Measurements from ENCODE around the gene NIPSNAP3A. TPM values are rescaled to one million over a fixed set of nuclear protein-coding genes. Genes with fewer than 3 reads are reported as not detected.

Gene NIPSNAP3A
- total and polyA plus RNA-seq, 2 donors (not counting 3 experiments of a cell fraction or from before 2014, with no cell fraction given): 27.2 TPM

GRCh38 chr9:104786293-104786692 lies 38.8 kb downstream of the NIPSNAP3A start:
- POLR2A ChIA-PET: no interaction called here
- Histone ChIP-seq H3K27me3 (ENCODE audit: control insufficient read depth in 2 of 2, insufficient read depth in 2 of 2, low read length in 2 of 2) (no peaks in the 10 kb centered on the region), H3K4me2 (ENCODE audit: insufficient read depth, low read length) (no peak overlapping the region), H3K9me3 (replicated peaks; ENCODE audit: control insufficient read depth, insufficient read depth, low read length) (no peaks in the 10 kb centered on the region), H3K9me1 (replicated peaks; ENCODE audit: control insufficient read depth, extremely low read depth, insufficient read depth, low read length) (no peaks in the 10 kb centered on the region), H3K79me2 (ENCODE audit: control insufficient read depth, insufficient read depth, low read length) (no peaks in the 10 kb centered on the region), H3K9ac (replicated peaks; ENCODE audit: extremely low read depth, insufficient read depth, low read length) (no peak overlapping the region), H4K20me1 (replicated peaks; ENCODE audit: control insufficient read depth, extremely low read depth, insufficient read depth, low read length) (no peaks in the 10 kb centered on the region), H3K4me3 (replicated peaks in 1 of 3; ENCODE audit: insufficient read depth in 1 of 3, low read depth in 1 of 3, low read length in 3 of 3) (no peak overlapping the region), H2AFZ (ENCODE audit: low read depth, low read length) (no peak overlapping the region), H3K4me1 (ENCODE audit: control insufficient read depth, extremely low read depth, insufficient read depth, low read length) (no peaks in the 10 kb centered on the region), H3K36me3 (ENCODE audit: control insufficient read depth in 2 of 2, extremely low read depth in 1 of 2, insufficient read depth in 2 of 2, low read length in 2 of 2) (no peaks in the 10 kb centered on the region), H3K27ac (ENCODE audit: insufficient read depth, low read depth, low read length) (no peak overlapping the region)
- no peak for DNase-seq (ENCODE audit: low read depth, low spot score)
- dilution Hi-C loops (cut with MboI; ENCODE audit: extremely low pct_ligation_motif_present, low sequenced_read_pairs): no loop called here
- TF ChIP-seq POLR2A (IDR thresholded peaks at IDR 0.05; ENCODE audit: low read depth, low read length): no peak
- TF ChIP-seq MYC (IDR thresholded peaks at IDR 0.05; ENCODE audit: low read depth, low read length): no peak
- no peak for TF ChIP-seq MAX (IDR thresholded peaks at IDR 0.05; ENCODE audit: insufficient read depth, insufficient read length)
- TF ChIP-seq JUN (IDR thresholded peaks at IDR 0.05; ENCODE audit: borderline replicate concordance, insufficient read depth, insufficient read length, low read depth): no peak
- no peak for TF ChIP-seq CTCF (IDR thresholded peaks at IDR 0.05; ENCODE audit: extremely low read depth in 1 of 2, insufficient read depth in 1 of 2, low read depth in 1 of 2, low read length in 2 of 2)
- no peak for TF ChIP-seq FOS (IDR thresholded peaks at IDR 0.05; ENCODE audit: borderline replicate concordance, insufficient read depth, low read length)
- TF ChIP-seq EZH2 (IDR thresholded peaks at IDR 0.05; ENCODE audit: borderline replicate concordance, low read depth, low read length, severe bottlenecking): no peak
- no peak for TF ChIP-seq GATA2 (IDR thresholded peaks at IDR 0.05; ENCODE audit: insufficient read depth, insufficient read length, low read depth, low read length)
- TF ChIP-seq POLR2AphosphoS5 (IDR thresholded peaks at IDR 0.05; ENCODE audit: insufficient read depth, low read depth, low read length): no peak
- no peak for FAIRE-seq
- BruUV-seq (replicated peaks): no TSS peak
- CTCF ChIA-PET: interaction anchor here (0.7 to 1.1 kb wide), 3 partner anchors 9 to 20 kb away, joined by 3 to 4 read pairs (median 3); no protein-coding TSS in a partner anchor
- intact Hi-C loops (cut with micrococcal nuclease): no loop called here
